ENCODE data around the gene ZDHHC18.

DNA sequence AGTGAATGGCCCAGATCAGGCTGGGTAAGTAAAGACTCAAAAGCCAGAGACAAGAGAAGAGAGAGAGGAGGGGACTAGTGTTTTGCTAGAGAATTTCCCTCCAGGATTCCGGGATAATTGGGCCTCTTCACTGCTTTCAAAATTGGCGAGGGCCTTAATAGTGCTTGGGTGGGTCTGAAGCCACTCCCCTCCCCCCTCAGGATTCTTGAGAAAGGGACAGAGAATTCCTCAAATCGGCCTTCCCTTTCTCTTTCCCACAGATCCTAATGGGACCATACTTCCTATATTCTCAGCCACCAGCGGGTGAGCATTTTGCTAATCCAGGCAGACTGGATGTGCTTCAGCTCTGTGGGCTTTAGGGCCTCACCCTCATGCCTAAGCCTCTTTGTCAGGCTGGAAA, 48.4 kb downstream of the ZDHHC18 start:
- TF ChIP-seq, protein P1, sequence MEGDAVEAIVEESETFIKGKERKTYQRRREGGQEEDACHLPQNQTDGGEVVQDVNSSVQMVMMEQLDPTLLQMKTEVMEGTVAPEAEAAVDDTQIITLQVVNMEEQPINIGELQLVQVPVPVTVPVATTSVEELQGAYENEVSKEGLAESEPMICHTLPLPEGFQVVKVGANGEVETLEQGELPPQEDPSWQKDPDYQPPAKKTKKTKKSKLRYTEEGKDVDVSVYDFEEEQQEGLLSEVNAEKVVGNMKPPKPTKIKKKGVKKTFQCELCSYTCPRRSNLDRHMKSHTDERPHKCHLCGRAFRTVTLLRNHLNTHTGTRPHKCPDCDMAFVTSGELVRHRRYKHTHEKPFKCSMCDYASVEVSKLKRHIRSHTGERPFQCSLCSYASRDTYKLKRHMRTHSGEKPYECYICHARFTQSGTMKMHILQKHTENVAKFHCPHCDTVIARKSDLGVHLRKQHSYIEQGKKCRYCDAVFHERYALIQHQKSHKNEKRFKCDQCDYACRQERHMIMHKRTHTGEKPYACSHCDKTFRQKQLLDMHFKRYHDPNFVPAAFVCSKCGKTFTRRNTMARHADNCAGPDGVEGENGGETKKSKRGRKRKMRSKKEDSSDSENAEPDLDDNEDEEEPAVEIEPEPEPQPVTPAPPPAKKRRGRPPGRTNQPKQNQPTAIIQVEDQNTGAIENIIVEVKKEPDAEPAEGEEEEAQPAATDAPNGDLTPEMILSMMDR (IDR thresholded peaks at IDR 0.05), result no peak
- no peak for TF ChIP-seq POLR2AphosphoS5 (IDR thresholded peaks at IDR 0.05)

Measured in suprapubic skin (tissue), 3 donors.